GM12864 (cell line): ENCODE data around the gene KLF13.

Experiments used
- DNase-seq: peaks from one replicate; pipeline ENCODE4 v3.0.0-alpha.2; 2011; ENCODE audit warnings: low read depth
- H3K4me3 ChIP-seq: 2 replicates; pipeline ENCODE4 v1.5.1; 2011; ENCODE audit warnings: mild to moderate bottlenecking, low read depth, low read length, control low read depth
- TF ChIP-seq, protein P1 (sequence below): IDR thresholded peaks from 2 replicates; pipeline ENCODE4 v1.5.1; 2011; ENCODE audit warnings: low read depth, mild to moderate bottlenecking, moderate library complexity, low read length, control low read depth, inconsistent platforms; ENCODE audit errors: missing control alignments

Gene KLF13

DNA sequence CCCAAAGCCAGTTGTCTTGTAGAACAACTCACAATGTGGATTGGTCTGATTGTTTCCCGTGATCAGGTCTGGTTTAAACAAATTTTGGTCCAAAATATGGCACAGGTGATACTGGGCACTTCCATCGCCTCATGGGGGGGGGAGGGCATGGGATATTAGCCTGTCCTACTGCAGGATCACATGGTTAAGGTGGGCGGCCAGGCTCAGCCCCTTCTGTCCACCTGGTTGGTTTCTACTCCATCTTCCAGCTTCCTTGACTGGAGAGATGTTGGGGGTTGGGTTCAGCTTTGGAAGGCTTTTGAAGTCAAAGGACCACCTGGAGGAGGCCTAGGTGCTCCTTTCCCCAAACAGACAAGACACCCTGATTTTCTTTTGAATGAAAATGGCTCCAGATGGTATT lies 7.2 kb downstream of the KLF13 start:
- no peak for DNase-seq
- H3K4me3 ChIP-seq, result no peak overlapping the region
- TF ChIP-seq, protein P1, sequence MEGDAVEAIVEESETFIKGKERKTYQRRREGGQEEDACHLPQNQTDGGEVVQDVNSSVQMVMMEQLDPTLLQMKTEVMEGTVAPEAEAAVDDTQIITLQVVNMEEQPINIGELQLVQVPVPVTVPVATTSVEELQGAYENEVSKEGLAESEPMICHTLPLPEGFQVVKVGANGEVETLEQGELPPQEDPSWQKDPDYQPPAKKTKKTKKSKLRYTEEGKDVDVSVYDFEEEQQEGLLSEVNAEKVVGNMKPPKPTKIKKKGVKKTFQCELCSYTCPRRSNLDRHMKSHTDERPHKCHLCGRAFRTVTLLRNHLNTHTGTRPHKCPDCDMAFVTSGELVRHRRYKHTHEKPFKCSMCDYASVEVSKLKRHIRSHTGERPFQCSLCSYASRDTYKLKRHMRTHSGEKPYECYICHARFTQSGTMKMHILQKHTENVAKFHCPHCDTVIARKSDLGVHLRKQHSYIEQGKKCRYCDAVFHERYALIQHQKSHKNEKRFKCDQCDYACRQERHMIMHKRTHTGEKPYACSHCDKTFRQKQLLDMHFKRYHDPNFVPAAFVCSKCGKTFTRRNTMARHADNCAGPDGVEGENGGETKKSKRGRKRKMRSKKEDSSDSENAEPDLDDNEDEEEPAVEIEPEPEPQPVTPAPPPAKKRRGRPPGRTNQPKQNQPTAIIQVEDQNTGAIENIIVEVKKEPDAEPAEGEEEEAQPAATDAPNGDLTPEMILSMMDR, result no peak

DNA sequence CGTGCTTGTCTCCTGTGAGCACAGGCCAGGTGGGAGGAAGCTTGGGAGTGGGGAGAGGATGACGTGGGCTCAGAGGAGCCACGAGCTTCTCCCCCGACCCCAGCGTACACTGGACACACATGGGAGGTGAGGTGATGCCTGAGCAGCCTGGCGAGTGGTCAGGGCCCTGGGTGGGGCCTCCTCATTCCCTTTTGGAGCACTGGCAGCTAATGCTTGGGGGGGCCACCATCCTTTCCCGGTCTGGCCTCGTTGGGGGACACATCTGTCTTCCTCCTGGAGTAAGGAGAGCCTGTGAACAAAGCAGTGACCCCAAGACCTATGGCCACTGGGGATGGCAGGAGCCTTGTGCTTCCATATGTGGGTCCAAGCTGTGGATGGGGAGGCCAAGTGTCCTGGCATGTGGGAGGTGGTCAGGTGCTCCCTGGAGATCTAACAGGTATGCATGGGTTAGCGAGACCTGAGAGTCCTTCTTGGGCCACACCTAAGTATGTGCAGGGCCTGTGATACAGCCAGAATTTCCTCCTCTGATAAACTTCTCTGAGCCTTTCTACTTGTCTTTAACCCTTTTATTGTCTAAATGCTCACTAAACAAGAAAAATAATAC lies 9.5 kb downstream of the KLF13 start:
- H3K4me3 ChIP-seq, result no peak overlapping the region
- DNase-seq, result no peak
- TF ChIP-seq, protein P1, result no peak

DNA sequence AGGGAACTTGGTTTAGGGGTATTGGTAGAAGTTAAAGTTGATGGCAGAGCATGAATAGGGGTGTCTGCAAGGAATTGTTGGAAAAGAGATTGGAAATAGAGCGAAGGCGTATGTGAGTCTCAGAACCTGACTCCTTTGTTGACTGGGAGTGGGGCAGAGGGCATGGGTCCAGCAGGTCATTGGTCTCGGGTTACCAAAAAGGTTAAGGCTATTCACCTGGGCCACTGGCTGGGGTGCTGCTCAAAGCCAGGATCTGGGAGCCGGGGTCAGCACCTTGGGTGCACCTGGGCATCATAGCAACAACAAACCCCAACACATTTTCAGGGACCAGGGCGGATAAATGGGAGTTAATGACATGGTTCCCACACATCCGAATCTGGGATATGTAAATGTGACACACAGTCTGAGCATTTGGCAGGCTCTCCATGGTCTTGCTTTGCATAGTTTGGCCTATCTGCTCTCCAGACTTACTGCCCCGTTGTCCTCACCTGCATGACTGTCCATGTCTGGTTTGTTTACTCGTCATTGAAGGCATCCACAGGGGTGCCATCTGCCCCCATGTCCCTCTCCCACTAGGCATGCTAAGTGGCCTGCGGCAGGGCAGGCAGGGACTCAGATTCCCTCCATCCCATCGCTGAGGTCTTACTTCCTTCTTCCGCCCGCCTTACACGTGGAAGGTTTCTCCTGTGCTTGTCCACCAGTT lies 10.1 kb downstream of the KLF13 start:
- H3K4me3 ChIP-seq, result no peak overlapping the region
- TF ChIP-seq, protein P1, result no peak
- DNase-seq, result no peak

DNA sequence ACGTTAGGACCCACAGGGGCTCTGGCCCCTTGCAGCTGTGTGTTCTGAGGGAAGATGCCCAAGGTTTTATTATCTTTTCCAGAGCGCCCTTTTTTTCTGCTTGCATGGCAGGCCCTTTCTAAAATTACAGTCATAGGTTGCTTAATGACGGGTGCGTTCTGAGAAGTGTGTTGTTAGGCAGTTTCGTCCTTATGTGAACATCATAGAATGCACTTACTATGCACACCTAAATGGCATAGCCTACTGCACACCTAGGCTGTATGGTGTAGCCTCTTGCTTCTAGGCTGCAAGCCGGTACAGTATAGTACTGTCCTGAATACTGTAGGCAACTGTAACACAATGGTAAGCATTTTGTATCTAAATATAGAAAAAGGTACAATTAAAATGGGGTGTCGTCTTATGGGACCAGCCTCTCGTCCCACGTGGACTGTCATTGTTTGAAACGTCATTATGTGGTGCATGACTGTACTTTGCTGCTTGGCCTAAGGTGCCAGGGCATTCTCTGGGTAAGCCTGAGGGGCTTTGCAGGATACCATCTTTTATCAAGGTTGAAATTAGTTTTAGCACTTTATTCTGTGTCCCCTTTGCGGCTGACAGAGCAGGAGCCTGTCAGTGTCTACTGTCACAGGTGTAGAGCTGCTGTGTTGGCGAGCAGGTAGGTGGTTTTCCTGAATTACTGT lies 10.9 kb downstream of the KLF13 start:
- TF ChIP-seq, protein P1, result no peak
- no peak for DNase-seq
- H3K4me3 ChIP-seq, result no peak overlapping the region; the same call in 1 of the 2 replicates

DNA sequence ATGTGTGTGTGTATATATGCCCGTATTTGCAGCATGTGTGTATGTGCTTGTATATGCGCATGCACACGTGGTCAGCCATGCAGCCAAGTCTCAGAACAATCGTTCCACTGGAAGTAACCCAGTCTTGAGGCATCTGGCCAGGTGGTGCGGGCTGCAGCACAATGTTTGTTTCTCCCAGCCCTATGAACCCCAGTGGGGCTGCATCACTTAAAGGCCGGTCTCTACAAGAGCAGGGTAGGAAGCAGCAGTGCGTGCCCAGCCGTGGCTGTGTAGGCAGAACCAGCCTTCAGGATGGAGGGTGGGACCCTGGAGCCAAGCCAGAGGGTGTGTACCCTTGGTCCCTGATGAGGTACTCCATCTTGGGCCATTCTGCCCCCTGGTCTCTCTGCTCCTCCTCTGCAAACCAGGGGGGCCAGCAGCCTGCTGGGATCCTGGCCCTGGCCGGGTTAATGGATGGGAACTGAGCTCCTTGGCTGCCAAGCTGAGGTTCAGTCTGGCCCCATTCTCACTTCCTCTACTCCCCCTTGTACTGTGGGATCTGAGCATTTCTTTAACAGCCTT lies 11.8 kb downstream of the KLF13 start:
- no peak for DNase-seq
- TF ChIP-seq, protein P1, result no peak
- H3K4me3 ChIP-seq, result peak overlapping the region; percentile 10

DNA sequence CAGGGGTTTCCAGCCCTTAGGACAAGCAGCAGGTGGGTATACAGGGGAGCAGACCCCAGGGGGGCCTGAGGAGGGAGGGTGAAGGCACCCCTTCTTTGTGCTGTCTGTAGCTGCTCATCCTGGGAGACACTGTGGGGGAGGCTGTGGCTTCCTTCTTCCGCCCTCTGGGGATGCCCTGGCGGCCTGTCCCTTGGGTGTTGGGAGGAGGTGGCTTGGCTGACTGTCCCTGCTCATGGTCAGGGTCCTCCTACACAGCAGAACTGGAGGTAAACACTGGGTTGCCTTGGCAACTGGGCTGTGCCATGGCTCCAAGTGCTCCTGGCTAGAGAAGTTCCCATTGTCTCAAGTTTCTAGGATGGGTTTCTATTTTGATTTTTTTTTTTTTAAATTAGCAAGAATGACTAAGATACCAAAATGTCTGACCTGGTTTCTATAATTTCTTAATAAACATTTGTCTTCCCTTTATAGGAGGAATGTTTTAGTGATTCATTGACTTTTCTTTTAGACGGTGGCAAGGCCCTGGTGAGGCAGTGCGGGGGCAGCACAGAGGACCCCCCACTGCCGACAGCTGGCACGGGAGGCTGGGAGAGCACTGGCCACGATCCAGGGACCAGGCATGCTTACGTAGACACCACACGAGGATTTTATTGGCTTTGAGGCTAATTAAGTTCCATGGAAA lies 12.4 kb downstream of the KLF13 start:
- no peak overlapping the region; the same call in 1 of the 2 replicates for H3K4me3 ChIP-seq
- TF ChIP-seq, protein P1, result no peak
- no peak for DNase-seq
